H1 (cell line): Measurements from ENCODE around the gene ZDHHC9. TPM values are rescaled to one million over a fixed set of nuclear protein-coding genes. Genes with fewer than 3 reads are reported as not detected.

Experiments used
- CTCF ChIA-PET: fragments of 300-600 bp; sonication (Branson Sonifier 250); formaldehyde crosslinking; loops from one replicate; lab custom pipeline; 2021; ENCODE audit not compliant: partially characterized antibody; lab: Charles Lee
- POLR2A ChIA-PET: fragments of 300-600 bp; sonication (Branson Sonifier 250); formaldehyde crosslinking; loops from one replicate; lab custom pipeline; 2021; ENCODE audit warnings: inconsistent platforms; ENCODE audit not compliant: partially characterized antibody; lab: Charles Lee
- DNase-seq, 2 experiments: peaks; one replicate each; pipeline versions ENCODE4 v3.0.0 to v3.0.0-alpha.2; 2010 to 2022; ENCODE audit warnings: low spot score in 2 of 2, low read depth in 1 of 2, mixed read lengths in 1 of 2
- FAIRE-seq: peaks from 2 replicates; lab custom pipeline; 2011; peaks lifted over from hg19 to GRCh38; lab: Jason Lieb, UNC
- H2AFZ ChIP-seq: 2 replicates; pipeline ENCODE4 v1.8.1; 2012; ENCODE audit warnings: low read length, inconsistent platforms
- H2AK5ac ChIP-seq: 2 replicates; pipeline ENCODE4 v1.6.1; 2013; ENCODE audit warnings: low read depth, low read length
- H2BK120ac ChIP-seq: replicated peaks from 2 replicates; pipeline ENCODE3; 2013; ENCODE audit warnings: low read depth, low read length, inconsistent platforms
- H2BK12ac ChIP-seq: 2 replicates; pipeline ENCODE4 v1.6.1; 2013; ENCODE audit warnings: low read depth, low read length
- H2BK15ac ChIP-seq: 2 replicates; pipeline ENCODE4 v1.6.1; 2013; ENCODE audit warnings: low read length
- H2BK20ac ChIP-seq: 2 replicates; pipeline ENCODE4 v1.6.1; 2013; ENCODE audit warnings: low read length
- H2BK5ac ChIP-seq: 2 replicates; pipeline ENCODE4 v1.6.1; 2013; ENCODE audit warnings: low read depth, low read length
- H3K14ac ChIP-seq: 2 replicates; pipeline ENCODE4 v1.6.1; 2013; ENCODE audit warnings: inconsistent platforms; ENCODE audit not compliant: insufficient read length
- H3K18ac ChIP-seq: 2 replicates; pipeline ENCODE4 v1.6.1; 2013; ENCODE audit warnings: low read length; ENCODE audit errors: extremely low read depth
- H3K23ac ChIP-seq: 2 replicates; pipeline ENCODE4 v1.6.1; 2013; ENCODE audit warnings: inconsistent platforms; ENCODE audit not compliant: insufficient read length
- H3K23me2 ChIP-seq: 2 replicates; pipeline ENCODE4 v1.6.1; 2013; ENCODE audit warnings: low read depth, low read length
- H3K27ac ChIP-seq: 2 replicates; pipeline ENCODE4 v1.6.1; 2011; ENCODE audit warnings: low read depth, low read length, inconsistent platforms
- H3K27me3 ChIP-seq, 4 experiments: replicated peaks in 1 of 4; 1 replicate in 1 of 4; 2 replicates in 3 of 4; pipeline versions ENCODE4 v1.6.1 to v1.8.1; 2011 to 2013; ENCODE audit warnings: low read length in 3 of 4, mild to moderate bottlenecking in 3 of 4, inconsistent platforms in 2 of 4, mixed read lengths in 2 of 4, moderate library complexity in 1 of 4; ENCODE audit not compliant: control insufficient read depth in 3 of 4, insufficient read depth in 3 of 4; ENCODE audit errors: extremely low read depth in 1 of 4
- H3K36me3 ChIP-seq, 4 experiments: 2 replicates each; pipeline versions ENCODE4 v1.6.1 to v1.8.1; 2011 to 2013; ENCODE audit warnings: mild to moderate bottlenecking in 4 of 4, low read length in 3 of 4, moderate library complexity in 2 of 4, control low read depth in 1 of 4, inconsistent platforms in 1 of 4; ENCODE audit not compliant: insufficient read depth in 4 of 4, control insufficient read depth in 2 of 4
- H3K4ac ChIP-seq: replicated peaks from 2 replicates; pipeline ENCODE3; 2013; ENCODE audit warnings: low read length, low read depth, mixed read lengths, inconsistent platforms; ENCODE audit not compliant: insufficient read length
- H3K4me1 ChIP-seq, 4 experiments: replicated peaks in 1 of 4; 1 replicate in 1 of 4; 2 replicates in 3 of 4; pipeline versions ENCODE4 v1.6.1 to v1.8.1; 2011 to 2013; ENCODE audit warnings: low read length in 3 of 4, inconsistent platforms in 2 of 4, mixed read lengths in 1 of 4; ENCODE audit not compliant: insufficient read depth in 4 of 4, control insufficient read depth in 3 of 4
- H3K4me2 ChIP-seq, 2 experiments: 2 replicates each; pipeline versions ENCODE4 v1.6.1 to v1.8.1; 2011 to 2013; ENCODE audit warnings: low read depth in 2 of 2, low read length in 2 of 2, control low read depth in 1 of 2, inconsistent platforms in 1 of 2, mild to moderate bottlenecking in 1 of 2; ENCODE audit not compliant: insufficient read depth in 1 of 2
- H3K4me3 ChIP-seq, 4 experiments: fragments of 200-600, 300-600 bp in 1 of 4; sonication (generic), shearing (Covaris generic), sonication (Bioruptor Twin) in 1 of 4; 2 replicates each; pipeline versions ENCODE4 v1.5.1 to v1.8.1; 2011 to 2016; ENCODE audit warnings: low read length in 4 of 4, low read depth in 3 of 4, control low read depth in 2 of 4, inconsistent platforms in 2 of 4, mild to moderate bottlenecking in 2 of 4, mixed read lengths in 1 of 4, moderate library complexity in 1 of 4; ENCODE audit not compliant: insufficient read depth in 2 of 4; ENCODE audit errors: extremely low read depth in 1 of 4
- H3K56ac ChIP-seq: replicated peaks from 2 replicates; pipeline ENCODE3; 2013; ENCODE audit warnings: low read depth, mild to moderate bottlenecking, mixed read lengths, low read length, inconsistent platforms; ENCODE audit not compliant: insufficient read length
- H3K79me1 ChIP-seq: 2 replicates; pipeline ENCODE4 v1.6.1; 2013; ENCODE audit warnings: low read depth, low read length, control low read depth
- H3K79me2 ChIP-seq, 2 experiments: 2 replicates each; pipeline versions ENCODE4 v1.6.1 to v1.8.1; 2012 to 2013; ENCODE audit warnings: low read length in 2 of 2, mild to moderate bottlenecking in 2 of 2, inconsistent platforms in 1 of 2; ENCODE audit not compliant: insufficient read depth in 2 of 2, control insufficient read depth in 1 of 2
- H3K9ac ChIP-seq, 4 experiments: replicated peaks in 1 of 4; 1 replicate in 1 of 4; 2 replicates in 3 of 4; pipeline versions ENCODE4 v1.6.1 to v1.8.1; 2011 to 2013; ENCODE audit warnings: low read depth in 3 of 4, low read length in 3 of 4, control low read depth in 2 of 4, mild to moderate bottlenecking in 2 of 4, moderate library complexity in 2 of 4, inconsistent platforms in 1 of 4; ENCODE audit errors: extremely low read depth in 1 of 4
- H3K9me3 ChIP-seq, 2 experiments: 2 replicates each; pipeline versions ENCODE4 v1.6.1 to v1.8.1; 2012 to 2013; ENCODE audit warnings: mild to moderate bottlenecking in 2 of 2, moderate library complexity in 2 of 2, control low read depth in 1 of 2, inconsistent platforms in 1 of 2, low read depth in 1 of 2, low read length in 1 of 2, mixed read lengths in 1 of 2; ENCODE audit not compliant: insufficient read depth in 2 of 2
- H4K20me1 ChIP-seq, 2 experiments: replicated peaks in 1 of 2; 2 replicates each; pipeline versions ENCODE3 to v1.8.1; 2011 to 2013; ENCODE audit warnings: inconsistent platforms in 2 of 2, low read length in 2 of 2, mild to moderate bottlenecking in 1 of 2; ENCODE audit not compliant: insufficient read depth in 2 of 2, control insufficient read depth in 1 of 2
- H4K5ac ChIP-seq: 2 replicates; pipeline ENCODE4 v1.6.1; 2013; ENCODE audit warnings: low read length, low read depth, mixed read lengths, inconsistent platforms; ENCODE audit not compliant: insufficient read length
- H4K8ac ChIP-seq: 2 replicates; pipeline ENCODE4 v1.8.0; 2013; ENCODE audit warnings: mild to moderate bottlenecking, moderate library complexity, low read length, inconsistent platforms; ENCODE audit not compliant: insufficient read depth; ENCODE audit errors: extremely low read depth
- H4K91ac ChIP-seq: replicated peaks from 2 replicates; pipeline ENCODE3; 2013; ENCODE audit warnings: low read length, mixed read lengths, inconsistent platforms; ENCODE audit not compliant: insufficient read length
- BCL11A ChIP-seq, 2 experiments: IDR thresholded peaks; one replicate each; pipeline ENCODE4 v1.6.1; 2011; ENCODE audit warnings: low read depth in 2 of 2, low read length in 2 of 2, mild to moderate bottlenecking in 2 of 2
- CBX5 ChIP-seq: fragments of 300-800, 300-1000 bp; sonication (generic); IDR thresholded peaks from 2 replicates; pipeline ENCODE4 v1.7.1; 2016; ENCODE audit warnings: antibody characterized with exemption, low read length, low read depth
- CBX8 ChIP-seq: fragments of 300-800, 300-1000 bp; sonication (generic); IDR thresholded peaks from 2 replicates; pipeline ENCODE4 v1.7.1; 2016; ENCODE audit warnings: low read depth, low read length, borderline replicate concordance
- CHD2 ChIP-seq: IDR thresholded peaks from 2 replicates; pipeline ENCODE4 v1.6.1; 2012; ENCODE audit warnings: low read length, improper control_type of control experiment
- GTF2F1 ChIP-seq: IDR thresholded peaks from 2 replicates; pipeline ENCODE4 v1.6.1; 2012; ENCODE audit warnings: low read depth, low read length, improper control_type of control experiment, borderline replicate concordance
- JUN ChIP-seq: IDR thresholded peaks from 2 replicates; pipeline ENCODE4 v1.6.1; 2011; ENCODE audit warnings: low read depth, mild to moderate bottlenecking, improper control_type of control experiment, low read length
- POLR2A ChIP-seq, 2 experiments: IDR thresholded peaks; 1 replicate in 1 of 2; 2 replicates in 1 of 2; pipeline ENCODE4 v1.6.1; 2011; ENCODE audit warnings: low read depth in 2 of 2, low read length in 2 of 2, mild to moderate bottlenecking in 2 of 2; ENCODE audit errors: control extremely low read depth in 1 of 2
- SIRT6 ChIP-seq: IDR thresholded peaks from one replicate; pipeline ENCODE4 v1.7.1; 2012; ENCODE audit warnings: low read length, inconsistent platforms
- WGBS, 2 experiments: shearing (Covaris generic) in 1 of 2; methylation state at CpG; one replicate each; pipeline versions ENCODE4 v1.1.6 to v1.1.7; 2013 to 2015; ENCODE audit warnings: low lambda C conversion rate in 2 of 2, mixed read lengths in 2 of 2, inconsistent platforms in 1 of 2, low coverage in 1 of 2, missing lambda C conversion rate in 1 of 2; ENCODE audit not compliant: insufficient replicate concordance in 2 of 2, insufficient coverage in 1 of 2, insufficient read length in 1 of 2; ENCODE audit errors: extremely low coverage in 1 of 2, missing lambda C conversion rate in 1 of 2; 5-methylcytosine and 5-hydroxymethylcytosine counted together
- polyA plus RNA-seq, 7 experiments: library from polyadenylated mRNA; depleted of rRNA in 3 of 7; stranded (reverse) in 5 of 7; unstranded in 2 of 7; fragments of >200 nt in 5 of 7; fragments of 200-250 nt in 2 of 7; gene quantifications; 1 replicate in 5 of 7; 2 replicates in 1 of 7; 4 replicates in 1 of 7; pipeline versions ENCODE4 v1.2.1 to v1.2.3, GENCODE V29; 2011 to 2013; ENCODE audit warnings: missing spikeins in 2 of 7, mixed read lengths in 2 of 7
- total RNA-seq: library from RNA; stranded (reverse); fragmentation: NEBNext Ultra II Directional; extraction: Animal tissue kit (Norgen Biotek cat#: 25700); gene quantifications from 2 replicates; pipeline ENCODE4 v1.2.1, GENCODE V29; 2021
- TF ChIP-seq, protein P1 (sequence below): IDR thresholded peaks from 2 replicates; pipeline ENCODE4 v1.6.1; 2011; ENCODE audit warnings: low read length, improper control_type of control experiment
- TF ChIP-seq, protein P2 (sequence below): IDR thresholded peaks from 2 replicates; pipeline ENCODE4 v1.6.1; 2012; ENCODE audit warnings: low read length, inconsistent platforms

The ZDHHC9 gene
- total and polyA plus RNA-seq, 2 of the 8 experiments (the other 6 are each of a cell fraction or from before 2014, with no cell fraction given), result 18.1 to 28.3 TPM

DNA sequence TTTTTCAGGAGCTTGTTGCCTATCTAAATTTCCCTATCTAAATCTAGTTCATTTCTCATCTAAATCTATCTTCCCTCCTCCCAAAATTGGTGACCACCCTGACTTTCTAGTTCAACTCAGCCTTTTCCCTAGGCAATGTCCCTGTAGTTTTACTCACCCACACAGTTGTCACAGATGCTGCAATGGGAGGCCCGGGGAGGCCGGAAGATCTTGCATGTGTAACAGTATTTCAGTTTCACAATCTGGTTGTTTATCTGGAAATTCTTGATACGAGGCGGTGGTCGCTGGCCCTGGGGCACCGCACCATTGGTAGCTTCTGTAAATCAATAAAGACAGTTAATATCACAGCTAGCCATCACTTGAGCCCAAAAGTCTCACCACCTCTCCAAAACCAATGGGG is 20.2 kb downstream of the ZDHHC9 start:
- FAIRE-seq, result no peak
- Histone ChIP-seq H4K91ac (no peak overlapping the region), H2BK5ac (no peak overlapping the region), H3K18ac (no peak overlapping the region), H2AFZ (no peak overlapping the region), H2AK5ac (no peak overlapping the region), H2BK120ac (no peak overlapping the region), H4K20me1 (no peaks in the 10 kb centered on the region), H3K4me3 (no peak overlapping the region), H3K27ac (no peak overlapping the region), H3K27me3 (no peaks in the 10 kb centered on the region), H3K23me2 (no peaks in the 10 kb centered on the region), H3K79me1 (no peaks in the 10 kb centered on the region), H3K9me3 (no peaks in the 10 kb centered on the region), H3K23ac (no peak overlapping the region), H3K14ac (no peak overlapping the region), H4K5ac (no peak overlapping the region), H3K56ac (no peak overlapping the region), H2BK15ac (no peak overlapping the region), H3K9ac (no peak overlapping the region), H3K79me2 (no peaks in the 10 kb centered on the region), H3K4me2 (no peak overlapping the region), H3K4ac (no peak overlapping the region), H2BK20ac (no peak overlapping the region), H3K4me1 (no peaks in the 10 kb centered on the region), H2BK12ac (no peak overlapping the region), H4K8ac (no peak overlapping the region), H3K36me3 (peaks cover 0 to 11% (median 0%) of the 10 kb centered on the region in 4 experiments; a peak in 2 of 8 replicates)
- ChIA-PET POLR2A (no interaction called here), CTCF (interaction anchor here (0.6 to 5.2 kb wide), 15 partner anchors 10 to 219 kb away, joined by 3 to 20 read pairs (median 3); no protein-coding TSS in a partner anchor)
- WGBS, 2 experiments, result 90% methylated on average over 4 of the region's 6 CpGs; no CpG with 5 or more reads in 1 of the 2 experiments
- no peak for DNase-seq
- TF ChIP-seq POLR2A (IDR thresholded peaks at IDR 0.05; ENCODE audit: control extremely low read depth in 1 of 2, low read depth in 2 of 2, low read length in 2 of 2), result no peak
- TF ChIP-seq, protein P1, sequence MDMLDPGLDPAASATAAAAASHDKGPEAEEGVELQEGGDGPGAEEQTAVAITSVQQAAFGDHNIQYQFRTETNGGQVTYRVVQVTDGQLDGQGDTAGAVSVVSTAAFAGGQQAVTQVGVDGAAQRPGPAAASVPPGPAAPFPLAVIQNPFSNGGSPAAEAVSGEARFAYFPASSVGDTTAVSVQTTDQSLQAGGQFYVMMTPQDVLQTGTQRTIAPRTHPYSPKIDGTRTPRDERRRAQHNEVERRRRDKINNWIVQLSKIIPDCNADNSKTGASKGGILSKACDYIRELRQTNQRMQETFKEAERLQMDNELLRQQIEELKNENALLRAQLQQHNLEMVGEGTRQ, result no peak
- no peak for TF ChIP-seq CBX5
- TF ChIP-seq SIRT6, result no peak
- TF ChIP-seq GTF2F1, result no peak
- TF ChIP-seq, protein P2, sequence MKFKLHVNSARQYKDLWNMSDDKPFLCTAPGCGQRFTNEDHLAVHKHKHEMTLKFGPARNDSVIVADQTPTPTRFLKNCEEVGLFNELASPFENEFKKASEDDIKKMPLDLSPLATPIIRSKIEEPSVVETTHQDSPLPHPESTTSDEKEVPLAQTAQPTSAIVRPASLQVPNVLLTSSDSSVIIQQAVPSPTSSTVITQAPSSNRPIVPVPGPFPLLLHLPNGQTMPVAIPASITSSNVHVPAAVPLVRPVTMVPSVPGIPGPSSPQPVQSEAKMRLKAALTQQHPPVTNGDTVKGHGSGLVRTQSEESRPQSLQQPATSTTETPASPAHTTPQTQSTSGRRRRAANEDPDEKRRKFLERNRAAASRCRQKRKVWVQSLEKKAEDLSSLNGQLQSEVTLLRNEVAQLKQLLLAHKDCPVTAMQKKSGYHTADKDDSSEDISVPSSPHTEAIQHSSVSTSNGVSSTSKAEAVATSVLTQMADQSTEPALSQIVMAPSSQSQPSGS, result no peak
- no peak for TF ChIP-seq JUN
- TF ChIP-seq CBX8, result no peak
- no peak for TF ChIP-seq BCL11A (IDR thresholded peaks at IDR 0.05; ENCODE audit: low read depth in 2 of 2, low read length in 2 of 2)
- TF ChIP-seq CHD2, result no peak
